Left kidney (tissue), 2 donors: ENCODE data around the gene LRP5. TPM values are rescaled to one million over a fixed set of nuclear protein-coding genes. Genes with fewer than 3 reads are reported as not detected.
"Not testable (repeated sequence)": the region's sequence is repeated elsewhere in the genome, so short reads cannot be mapped to it uniquely, and the experiment has no call there.

Experiments
- DNase-seq: peaks from one replicate; pipeline ENCODE4 v3.0.0-alpha.2; 2013
- polyA plus RNA-seq: library from polyadenylated mRNA; unstranded; fragments of 120-200 nt; gene quantifications from one replicate; pipeline ENCODE4 v1.2.1, GENCODE V29; 2013; ENCODE audit not compliant: insufficient read length

The LRP5 gene
- polyA plus RNA-seq, 1 donor, result 34.4 TPM

DNA sequence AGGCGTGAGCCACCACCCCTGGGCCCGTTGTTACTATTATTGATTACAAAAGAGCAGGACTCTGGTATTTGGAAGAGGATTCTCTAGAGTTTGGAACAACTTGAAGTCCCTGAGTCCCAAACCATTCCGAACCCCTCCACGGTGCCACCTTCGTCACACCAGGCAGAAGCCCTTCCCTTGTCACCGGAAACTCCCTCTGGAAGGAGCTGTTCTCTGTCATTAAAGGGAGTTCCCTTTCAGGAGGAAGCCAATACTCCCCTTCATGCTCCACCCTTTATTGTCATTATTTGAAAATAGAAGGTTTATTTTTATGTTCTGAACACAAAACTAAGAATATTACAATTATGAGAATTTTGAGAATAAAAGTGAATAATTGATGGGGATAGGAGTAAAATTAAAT, 35.5 kb upstream of the LRP5 start:
- DNase-seq, result no peak

DNA sequence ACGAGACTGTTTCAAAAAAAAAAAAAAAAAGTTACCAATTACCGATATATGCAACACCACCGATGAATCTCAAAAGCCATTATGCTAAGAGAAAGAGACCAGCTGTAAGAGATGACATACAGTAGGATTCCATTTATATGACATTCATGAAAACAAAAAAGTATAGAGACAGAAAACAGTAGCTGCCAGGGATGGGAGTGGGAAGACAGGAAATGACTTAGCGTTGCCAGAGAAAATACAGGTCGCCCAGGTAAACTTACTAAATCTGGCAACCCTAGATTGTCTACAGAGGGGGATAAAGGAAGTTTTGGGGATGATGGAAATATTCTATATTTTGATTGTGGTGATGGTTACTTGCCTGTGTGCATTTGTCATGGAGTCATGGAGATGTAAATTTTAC, 32.7 kb upstream of the LRP5 start:
- DNase-seq, result no peak

DNA sequence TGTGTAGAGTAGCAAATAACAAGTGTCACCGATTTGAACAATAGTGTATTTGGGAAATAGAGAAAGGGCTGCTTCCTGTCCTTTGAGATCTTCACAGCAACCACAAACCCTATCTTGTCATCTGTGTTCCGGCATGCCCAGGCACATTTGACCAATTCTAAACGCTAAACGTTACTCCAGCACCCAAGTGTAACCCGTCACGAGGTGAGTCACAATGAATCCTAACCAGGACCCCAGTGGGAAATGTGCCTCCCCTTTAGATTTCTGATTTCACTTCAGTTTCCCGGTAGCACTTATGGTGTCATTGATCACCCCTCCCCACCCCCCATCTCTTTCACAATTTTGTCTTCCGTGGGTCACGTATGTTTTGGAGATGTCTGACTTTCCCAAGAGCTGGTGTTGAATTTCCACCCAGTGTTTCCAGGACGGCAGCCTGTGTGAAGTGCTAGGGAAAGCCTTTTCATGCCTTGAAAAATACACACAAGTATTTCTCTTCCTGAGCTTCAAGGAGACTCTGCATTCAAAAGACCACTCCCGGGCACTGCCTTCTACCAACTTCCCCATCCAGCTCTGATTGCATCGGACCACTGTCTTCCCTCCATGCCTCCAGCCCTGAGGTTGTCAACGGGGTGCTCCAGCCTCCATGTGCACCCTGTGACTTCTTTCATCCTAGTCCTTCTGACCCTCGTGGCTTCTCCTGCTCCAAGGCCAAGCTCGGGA, 30.1 kb upstream of the LRP5 start:
- DNase-seq, result no peak

DNA sequence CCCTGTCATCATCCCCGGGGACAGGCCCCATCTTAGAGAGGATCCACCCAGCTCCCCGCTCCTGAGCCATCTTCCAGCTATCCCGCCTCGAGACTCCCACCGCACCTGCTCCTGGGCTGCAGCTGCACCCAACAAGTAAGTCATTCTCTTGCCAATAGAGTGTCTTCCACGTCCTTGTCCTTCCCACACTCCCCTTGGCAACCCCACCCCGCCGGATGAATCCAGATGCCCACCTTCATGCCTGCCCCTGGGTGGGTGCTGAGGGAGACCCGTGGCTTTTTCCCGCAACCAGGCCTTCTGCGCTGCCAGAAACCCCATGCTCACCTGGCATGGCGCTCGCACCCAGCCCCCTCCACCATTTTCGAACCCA, 29.5 kb upstream of the LRP5 start:
- DNase-seq, result no peak

DNA sequence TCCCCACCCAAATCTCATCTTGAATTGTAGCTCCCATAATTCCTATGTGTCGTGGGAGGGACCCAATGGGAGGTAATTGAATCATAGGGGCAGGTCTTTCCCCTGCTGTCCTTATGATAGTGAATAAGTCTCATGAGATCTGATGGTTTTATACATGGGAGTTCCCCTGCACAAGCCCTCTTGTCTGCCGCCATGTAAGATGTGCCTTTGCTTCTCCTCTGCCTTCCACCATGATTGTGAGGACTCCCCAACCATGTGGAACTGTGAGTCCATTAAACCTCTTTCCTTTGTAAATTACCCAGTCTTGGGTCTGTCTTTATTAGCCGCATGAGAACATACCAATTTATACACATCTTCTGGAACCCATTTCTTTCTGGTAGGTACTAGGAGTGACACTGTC, 27.8 kb upstream of the LRP5 start:
- not testable (repeated sequence) for DNase-seq

DNA sequence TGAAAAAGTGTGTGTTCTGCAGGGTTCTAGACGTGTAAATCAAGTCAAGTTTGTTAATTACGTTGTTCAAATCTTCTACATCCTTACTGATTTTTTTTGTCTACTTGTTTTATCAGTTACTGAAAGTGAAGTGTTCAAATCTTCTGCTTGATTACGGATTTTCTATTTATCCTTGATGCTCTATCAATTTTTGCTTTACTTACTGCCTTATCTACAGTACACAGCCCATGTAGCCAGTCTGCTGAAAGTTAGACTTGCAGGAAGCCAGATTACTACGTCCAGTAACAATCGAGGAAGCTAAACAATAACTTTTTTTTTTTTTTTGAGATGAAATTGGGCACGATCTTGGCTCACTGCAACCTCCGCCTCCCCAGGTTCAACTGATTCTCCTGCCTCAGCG, 25.0 kb upstream of the LRP5 start:
- DNase-seq, result no peak

DNA sequence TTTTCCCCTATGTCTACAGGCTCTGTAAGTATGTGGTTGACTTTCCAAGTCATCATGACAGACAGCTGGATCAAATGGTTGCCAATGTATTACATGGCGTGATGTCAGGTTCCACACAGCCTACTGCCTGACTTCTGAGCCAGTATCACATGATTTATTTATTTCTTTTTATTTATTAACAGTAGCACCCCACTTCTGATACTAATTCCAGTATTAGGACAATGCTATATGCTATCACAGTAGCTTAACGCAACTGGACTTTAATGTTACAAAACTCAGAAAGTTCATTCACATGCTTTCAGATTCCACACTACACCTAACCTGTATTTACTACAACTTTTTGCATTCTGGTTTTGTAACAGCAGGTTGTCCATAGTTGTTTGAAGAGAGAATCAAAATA, 22.9 kb upstream of the LRP5 start:
- DNase-seq, result no peak

DNA sequence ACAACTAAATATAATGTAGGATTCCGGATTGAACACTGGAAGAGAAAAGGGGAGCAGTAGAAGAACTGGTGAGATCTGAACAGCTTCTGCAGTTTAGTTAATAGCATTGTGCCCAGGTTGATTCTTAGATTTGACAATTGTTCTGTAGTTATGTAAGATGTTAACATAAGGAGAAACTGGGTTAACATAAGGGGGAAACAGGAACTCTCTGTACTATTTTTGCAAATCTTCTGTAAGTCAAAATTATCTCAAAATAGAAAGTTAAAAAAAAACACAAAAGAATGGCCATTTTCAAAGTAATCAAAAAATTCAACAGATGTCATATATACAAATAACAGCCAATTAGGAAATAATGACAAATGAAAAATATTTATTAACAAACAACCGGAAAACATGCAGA, 18.7 kb upstream of the LRP5 start:
- no peak for DNase-seq

DNA sequence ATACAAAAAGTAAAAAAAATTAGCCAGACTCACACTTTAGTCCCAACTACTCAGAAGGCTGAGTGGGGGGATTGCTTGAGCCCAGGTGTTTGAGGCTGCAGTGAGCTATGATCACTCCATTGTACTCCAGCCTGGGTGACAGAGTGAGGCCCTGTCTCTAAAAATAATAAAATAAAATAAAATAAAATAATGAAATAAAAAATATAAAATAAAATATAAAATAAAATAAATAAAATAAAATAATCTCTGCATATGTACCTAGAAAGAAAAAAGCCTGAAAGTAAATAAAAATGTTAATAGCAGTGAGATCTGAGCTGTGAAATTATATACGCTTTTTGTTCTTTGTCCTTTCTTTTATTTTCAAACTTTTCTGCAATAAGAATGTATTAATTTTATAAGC, 17.1 kb upstream of the LRP5 start:
- DNase-seq, result no peak

DNA sequence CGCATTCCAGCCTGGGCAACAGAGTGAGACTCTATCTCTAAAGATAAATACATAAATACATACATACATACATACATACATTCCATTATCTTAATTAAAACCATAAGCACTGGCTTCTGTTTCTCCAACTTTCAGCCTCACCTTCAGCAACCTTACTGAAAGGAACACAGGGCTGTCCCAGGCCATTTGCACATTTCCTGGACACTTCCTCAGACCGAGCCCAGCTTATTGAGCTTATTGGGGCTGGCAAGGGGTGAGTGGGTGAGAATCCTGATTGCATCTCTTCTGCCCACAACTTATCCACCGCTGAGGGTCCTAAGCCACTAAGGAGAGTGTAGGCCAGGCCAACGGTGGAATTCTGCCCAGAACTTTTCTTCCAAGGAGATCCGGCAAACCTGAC, 16.5 kb upstream of the LRP5 start:
- DNase-seq, result no peak

DNA sequence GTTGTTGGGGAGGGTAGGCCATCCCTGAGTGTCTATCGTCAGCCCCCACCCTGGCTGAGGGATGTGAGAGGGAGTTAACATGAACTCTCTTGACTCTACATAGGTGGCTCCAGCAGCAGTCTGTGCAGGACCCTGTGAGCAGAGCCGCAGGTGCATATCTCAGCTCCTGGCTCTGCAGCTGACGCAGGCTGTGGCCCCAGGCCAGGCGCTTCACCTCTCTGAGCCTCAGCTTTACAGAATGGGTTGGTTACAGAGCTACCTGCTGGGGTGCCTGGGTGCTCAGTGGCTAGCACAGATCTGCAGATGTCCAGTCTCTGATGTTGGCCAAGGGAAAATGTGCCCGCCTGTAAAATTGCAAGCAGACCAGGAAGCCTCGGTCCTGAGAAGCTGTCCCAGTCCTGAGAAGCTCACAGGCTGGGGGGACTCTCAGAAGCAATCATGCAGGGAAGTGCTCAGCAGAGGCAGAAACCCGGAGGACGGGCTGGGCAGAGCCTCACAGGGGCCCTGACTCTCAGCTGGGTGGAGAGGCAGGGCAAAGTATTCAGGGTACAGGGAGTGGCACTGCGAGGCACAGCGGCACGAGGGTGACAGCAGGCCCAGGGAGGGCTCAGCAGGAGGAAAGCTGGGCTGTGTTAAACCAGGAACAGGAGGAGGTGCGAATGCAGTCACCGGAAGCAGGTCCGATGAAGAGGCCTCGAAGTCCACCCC, 15.9 kb upstream of the LRP5 start:
- DNase-seq, result no peak

DNA sequence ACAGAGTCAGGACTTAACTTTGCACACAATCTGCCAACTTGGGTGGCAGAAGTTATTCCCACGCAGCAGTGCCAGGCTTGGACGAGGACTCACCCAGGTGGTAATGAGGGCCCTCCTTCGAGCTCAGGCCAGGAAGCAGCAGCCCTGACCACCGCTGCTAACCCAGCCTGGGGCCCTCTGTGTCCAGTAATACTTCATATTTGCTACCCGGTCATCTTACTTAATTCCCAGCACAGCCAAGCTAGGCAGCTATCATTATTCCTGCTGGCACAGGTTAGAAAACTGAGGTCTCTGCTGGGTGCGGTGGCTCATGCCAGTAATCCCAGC, 15.4 kb upstream of the LRP5 start:
- no peak for DNase-seq

DNA sequence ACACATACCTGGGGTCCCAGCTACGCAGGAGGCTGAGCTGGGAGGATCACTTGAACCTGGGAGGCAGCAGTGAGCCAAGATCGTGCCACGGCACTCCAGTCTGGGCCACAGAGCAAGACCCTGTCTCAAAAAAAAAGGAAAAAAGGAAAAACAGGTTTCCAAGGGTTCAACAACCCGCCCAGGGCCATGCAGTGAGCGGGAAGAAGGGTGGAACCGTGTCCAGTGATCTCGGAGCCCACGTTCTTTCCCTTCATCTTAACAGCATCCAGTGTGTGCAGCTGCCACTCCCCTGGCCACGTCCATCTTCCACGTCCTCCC, 14.9 kb upstream of the LRP5 start:
- no peak for DNase-seq

DNA sequence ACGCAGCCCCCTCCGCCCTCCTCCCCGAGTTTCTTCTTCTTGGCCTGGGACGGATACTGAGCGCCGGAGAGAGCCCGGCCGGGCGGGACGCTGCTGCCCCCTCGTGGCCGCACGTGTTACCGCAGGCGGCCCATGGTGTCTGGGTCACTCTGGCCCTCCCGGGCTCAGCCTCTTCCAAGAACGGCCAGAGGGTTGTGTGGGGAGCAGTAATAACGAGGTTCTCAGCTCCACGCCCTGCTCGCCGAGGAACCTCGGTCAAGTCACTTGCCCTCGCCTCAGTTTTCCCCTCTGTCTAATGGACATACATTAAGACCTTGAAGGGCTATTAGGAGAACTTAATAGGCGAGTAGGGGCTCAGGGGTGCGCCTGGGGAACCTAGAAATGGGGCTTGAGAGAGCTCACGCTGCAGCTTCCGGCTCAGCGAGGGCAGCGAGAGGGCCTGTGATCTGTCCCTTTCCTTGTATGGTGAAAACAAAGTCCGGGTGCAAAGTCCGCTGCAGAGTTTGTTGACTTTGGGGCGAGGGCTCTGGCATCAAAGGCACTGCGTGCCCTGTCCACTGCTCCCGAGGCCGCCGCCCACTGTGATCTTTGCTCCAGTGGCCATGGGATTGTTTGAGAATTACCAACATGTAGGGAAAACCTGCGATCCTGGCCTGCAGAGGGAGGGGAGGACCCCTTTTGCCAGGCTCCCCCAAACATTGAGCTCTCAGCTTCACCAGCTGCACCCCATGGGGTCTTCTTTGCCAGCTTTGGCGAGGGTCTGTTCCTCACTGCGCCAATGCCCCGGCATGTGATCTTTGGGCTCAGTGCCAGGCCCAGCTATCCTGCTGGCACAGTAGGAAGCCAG, 14.4 kb upstream of the LRP5 start:
- peak; percentile 67 for DNase-seq

DNA sequence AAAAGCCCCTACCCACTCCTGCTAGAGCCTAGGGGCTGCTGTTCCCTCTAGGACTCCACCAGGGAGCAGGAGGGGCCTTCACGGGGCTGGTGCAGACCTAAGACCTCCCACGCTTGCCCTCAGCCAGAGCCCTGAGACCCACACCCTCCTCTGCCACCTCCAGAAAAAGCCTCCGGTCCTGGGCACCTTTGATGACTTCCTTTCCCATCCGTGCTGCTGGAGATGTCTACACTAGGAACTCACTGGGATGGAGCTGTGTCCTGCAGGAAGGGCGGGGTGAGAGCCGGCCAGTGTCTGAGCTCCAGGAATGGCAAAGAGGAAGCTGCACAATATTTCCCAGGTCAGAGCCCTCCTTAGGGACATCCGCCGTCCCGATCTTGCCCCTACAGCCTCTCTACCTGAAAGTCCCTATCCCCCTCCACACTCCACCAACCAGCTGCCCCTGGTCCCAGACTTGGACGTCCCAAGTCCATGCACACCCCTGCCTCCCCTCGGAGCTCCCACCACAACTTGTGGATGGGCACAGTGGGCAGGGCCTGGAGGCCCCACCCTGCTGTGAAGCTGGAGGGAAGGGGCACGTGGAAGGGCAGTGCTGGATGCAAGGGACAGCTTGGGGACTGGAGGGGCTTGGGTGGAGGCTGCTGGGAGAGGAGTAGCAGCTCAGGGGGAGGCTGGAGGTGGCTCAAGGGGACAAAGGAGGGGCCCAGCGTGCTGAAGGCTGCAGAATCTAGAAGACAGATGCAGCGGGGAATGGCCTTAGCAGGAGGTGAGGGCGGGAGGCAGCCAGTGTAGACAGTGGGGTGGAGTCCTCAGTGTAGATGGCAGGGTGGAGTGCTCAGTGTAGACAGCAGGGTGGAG, 13.5 kb upstream of the LRP5 start:
- DNase-seq, result no peak

DNA sequence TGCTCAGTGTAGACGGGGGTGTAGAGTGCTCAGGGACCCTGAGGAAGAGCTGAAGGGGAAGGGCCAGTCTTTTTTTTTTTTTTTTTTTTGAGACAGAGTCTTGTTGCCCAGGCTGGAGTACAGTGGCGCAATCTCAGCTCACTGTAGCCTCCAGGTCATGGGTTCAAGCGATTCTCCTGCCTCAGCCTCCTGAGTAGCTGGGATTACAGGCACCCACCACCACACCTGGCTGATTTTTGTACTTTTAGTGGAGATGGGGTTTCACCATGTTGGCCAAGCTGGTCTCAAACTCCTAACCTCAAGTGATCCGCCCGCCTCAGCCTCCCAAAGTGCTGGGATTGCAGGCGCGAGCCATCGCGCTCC, 12.9 kb upstream of the LRP5 start:
- DNase-seq, result not testable (repeated sequence)

DNA sequence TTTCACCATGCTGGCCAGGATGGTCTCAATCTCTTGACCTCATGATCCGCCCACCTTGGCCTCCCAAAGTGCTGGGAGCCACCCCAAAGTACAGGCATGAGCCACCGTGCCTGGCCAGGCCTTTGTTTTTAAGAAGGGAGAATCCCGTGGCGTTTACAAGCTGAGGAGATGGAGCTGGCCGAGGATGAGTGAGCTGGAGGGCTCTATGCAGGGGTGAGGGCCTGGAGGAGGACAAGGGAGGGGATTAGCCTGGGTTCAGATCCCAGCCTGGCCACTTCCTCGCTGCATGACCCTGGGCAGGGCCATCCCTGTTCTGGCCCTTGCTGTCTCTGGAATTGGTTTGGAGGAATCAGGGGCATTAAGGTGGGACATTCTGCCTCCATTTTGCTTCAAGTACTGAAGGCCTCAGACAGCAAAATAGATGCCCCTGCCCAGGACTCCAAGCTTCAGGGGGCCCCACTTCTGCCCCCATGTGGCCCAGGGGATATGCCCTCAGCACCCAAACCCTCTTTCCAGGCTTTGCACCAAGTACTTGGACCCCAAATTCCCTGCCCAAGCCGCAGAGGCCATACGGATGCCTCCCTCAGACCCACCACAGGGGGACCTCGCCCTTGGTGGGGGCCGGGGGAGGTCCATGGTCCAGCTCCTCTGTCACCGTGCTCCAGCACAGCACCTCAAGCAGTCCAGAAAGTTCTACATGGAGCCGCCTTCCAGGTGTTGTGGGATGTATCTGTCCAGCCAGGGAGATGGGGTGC, 12.1 kb upstream of the LRP5 start:
- no peak for DNase-seq

DNA sequence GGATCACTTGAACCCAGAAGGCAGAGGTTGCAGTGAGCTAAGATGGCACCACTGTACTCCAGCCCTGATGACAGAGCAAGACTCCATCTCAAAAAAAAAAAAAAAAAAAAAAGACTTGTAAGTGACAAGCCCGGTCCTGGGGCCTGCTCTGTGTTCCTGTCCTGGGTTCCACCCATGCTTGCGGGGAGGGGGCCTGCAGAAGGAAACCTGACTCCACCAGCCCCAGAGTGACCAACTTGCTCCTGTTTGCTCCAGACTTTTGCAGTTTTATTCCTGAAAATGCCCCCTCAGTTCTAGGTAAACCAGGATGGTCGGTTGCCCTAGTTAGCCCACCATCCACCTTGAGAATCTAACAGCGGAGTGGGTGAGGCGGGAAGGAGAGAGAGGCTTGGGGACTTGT, 10.1 kb upstream of the LRP5 start:
- DNase-seq, result no peak

DNA sequence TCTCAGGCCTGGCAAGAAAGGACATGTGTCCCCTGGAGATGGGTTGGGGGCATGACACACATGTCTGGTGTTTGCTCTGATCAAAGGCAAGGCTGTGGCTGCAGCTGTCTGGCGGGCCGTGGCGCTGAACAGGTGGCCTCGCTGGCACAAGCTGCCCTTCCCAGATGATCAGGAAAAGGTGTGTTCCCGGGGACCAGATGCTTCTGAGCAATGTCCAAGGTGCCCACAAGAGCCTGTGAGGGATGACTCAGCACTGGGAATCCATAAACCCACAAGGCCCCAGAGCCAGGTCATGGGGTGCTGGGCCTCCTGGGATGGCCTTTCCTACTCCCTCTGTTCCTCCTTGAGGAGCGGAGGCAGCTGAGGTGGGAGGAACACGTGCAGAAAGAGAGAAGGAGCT, 9.7 kb upstream of the LRP5 start:
- no peak for DNase-seq

DNA sequence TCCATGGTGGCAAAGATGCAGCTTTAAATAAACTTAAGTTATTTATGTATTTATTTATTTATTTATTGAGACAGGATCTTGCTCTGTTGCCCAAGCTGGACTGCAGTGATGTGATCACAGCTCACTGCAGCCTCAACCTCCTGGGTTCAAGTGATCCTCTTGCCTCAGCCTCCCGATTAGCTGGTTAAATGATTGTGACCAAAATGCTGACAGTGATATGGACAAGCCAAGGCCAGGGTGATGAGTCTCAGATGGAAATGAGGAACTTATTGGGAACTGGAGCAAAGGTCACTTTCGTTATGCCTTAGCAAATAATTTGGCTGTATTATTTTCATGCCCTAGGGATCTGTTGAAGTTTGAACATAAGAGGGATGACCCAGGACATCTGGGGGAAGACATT, 9.3 kb upstream of the LRP5 start:
- no peak for DNase-seq

DNA sequence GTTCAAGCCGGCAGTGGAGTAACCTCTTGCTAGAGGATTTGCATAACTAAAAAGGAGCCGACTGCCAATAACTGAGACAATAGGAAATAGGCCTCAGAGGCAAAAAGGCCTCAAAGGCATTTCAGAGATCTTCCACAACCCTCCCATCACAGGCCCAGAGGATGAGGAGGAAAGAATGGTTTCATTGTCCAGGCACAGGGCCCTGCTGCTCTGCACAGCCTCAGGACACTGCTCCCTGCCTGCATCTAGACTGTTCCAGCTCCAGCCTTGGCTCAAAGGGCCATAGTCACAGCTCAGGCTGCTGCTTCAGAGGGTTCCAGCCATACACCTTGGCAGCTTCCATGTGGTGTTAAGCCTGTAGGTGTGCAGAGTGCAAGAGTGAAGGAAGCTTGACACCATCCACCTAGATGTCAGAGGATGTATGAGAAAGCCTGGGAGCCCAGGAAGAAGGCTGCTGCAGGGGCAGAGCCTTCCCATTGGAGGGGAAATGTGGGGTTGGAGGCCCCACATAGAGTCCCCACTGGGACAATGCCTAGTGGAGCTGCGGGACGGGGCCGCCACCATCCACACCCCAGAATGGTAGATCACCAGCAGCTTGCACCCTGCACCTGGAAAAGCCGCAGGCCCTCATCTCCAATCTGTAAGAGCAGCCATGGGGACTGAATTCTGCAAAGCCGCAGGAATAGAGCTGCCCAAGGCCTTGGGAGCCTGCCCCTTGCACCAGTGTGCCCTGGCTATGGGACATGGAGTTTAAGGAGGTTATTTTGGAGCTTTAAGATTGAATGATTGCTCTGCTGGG, 8.2 kb upstream of the LRP5 start:
- DNase-seq, result no peak
